ENCODE results near the gene LUC7L3.
"Not testable (repeated sequence)": the region's sequence is repeated elsewhere in the genome, so short reads cannot be mapped to it uniquely, and the experiment has no call there.

DNA sequence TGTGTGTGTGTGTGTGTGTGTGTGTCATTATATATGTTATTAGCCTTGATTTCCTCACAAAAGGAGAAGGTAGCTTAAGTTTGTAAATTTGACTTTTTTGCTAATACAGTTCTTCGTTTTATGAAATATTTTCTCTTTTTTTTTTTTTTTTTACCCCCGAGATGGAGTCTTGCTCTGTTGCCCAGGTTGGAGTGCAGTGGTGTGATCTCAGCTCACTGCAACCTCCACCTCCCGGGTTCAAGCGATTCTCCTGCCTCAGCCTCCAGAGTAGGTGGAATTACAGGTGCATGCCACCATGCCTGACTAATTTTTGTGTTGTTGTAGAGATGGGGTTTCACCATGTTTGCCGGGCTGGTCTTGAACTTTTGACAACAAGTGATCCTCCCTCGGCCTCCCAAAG lies 5.2 kb downstream of the LUC7L3 start:
- TF ChIP-seq, protein P1, sequence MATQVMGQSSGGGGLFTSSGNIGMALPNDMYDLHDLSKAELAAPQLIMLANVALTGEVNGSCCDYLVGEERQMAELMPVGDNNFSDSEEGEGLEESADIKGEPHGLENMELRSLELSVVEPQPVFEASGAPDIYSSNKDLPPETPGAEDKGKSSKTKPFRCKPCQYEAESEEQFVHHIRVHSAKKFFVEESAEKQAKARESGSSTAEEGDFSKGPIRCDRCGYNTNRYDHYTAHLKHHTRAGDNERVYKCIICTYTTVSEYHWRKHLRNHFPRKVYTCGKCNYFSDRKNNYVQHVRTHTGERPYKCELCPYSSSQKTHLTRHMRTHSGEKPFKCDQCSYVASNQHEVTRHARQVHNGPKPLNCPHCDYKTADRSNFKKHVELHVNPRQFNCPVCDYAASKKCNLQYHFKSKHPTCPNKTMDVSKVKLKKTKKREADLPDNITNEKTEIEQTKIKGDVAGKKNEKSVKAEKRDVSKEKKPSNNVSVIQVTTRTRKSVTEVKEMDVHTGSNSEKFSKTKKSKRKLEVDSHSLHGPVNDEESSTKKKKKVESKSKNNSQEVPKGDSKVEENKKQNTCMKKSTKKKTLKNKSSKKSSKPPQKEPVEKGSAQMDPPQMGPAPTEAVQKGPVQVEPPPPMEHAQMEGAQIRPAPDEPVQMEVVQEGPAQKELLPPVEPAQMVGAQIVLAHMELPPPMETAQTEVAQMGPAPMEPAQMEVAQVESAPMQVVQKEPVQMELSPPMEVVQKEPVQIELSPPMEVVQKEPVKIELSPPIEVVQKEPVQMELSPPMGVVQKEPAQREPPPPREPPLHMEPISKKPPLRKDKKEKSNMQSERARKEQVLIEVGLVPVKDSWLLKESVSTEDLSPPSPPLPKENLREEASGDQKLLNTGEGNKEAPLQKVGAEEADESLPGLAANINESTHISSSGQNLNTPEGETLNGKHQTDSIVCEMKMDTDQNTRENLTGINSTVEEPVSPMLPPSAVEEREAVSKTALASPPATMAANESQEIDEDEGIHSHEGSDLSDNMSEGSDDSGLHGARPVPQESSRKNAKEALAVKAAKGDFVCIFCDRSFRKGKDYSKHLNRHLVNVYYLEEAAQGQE (IDR thresholded peaks at IDR 0.05; ENCODE audit: low read depth): not testable (repeated sequence)
- TF ChIP-seq POLR2AphosphoS5 (IDR thresholded peaks at IDR 0.05; ENCODE audit: low read depth, low read length); CEBPB (IDR thresholded peaks at IDR 0.05; ENCODE audit: low read depth); SRF (IDR thresholded peaks at IDR 0.05; ENCODE audit: low read depth); TCF7L2 (IDR thresholded peaks at IDR 0.05; ENCODE audit: borderline replicate concordance, extremely low read depth, insufficient read depth, insufficient read length); RAD21 (IDR thresholded peaks at IDR 0.05; ENCODE audit: low read depth); POLR2A (IDR thresholded peaks at IDR 0.05; ENCODE audit: borderline replicate concordance, extremely low read depth, insufficient read depth, insufficient read length); YY1 (IDR thresholded peaks at IDR 0.05; ENCODE audit: extremely low read depth, insufficient replicate concordance, low read depth, low read length); EZH2 (IDR thresholded peaks at IDR 0.05); ZNF274 (IDR thresholded peaks at IDR 0.05; ENCODE audit: low read depth, low read length); EZH2phosphoT487 (IDR thresholded peaks at IDR 0.05; ENCODE audit: borderline replicate concordance): not testable (repeated sequence)
- TF ChIP-seq, protein P2, sequence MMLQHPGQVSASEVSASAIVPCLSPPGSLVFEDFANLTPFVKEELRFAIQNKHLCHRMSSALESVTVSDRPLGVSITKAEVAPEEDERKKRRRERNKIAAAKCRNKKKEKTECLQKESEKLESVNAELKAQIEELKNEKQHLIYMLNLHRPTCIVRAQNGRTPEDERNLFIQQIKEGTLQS (IDR thresholded peaks at IDR 0.05): not testable (repeated sequence)
- TF ChIP-seq, protein P3, sequence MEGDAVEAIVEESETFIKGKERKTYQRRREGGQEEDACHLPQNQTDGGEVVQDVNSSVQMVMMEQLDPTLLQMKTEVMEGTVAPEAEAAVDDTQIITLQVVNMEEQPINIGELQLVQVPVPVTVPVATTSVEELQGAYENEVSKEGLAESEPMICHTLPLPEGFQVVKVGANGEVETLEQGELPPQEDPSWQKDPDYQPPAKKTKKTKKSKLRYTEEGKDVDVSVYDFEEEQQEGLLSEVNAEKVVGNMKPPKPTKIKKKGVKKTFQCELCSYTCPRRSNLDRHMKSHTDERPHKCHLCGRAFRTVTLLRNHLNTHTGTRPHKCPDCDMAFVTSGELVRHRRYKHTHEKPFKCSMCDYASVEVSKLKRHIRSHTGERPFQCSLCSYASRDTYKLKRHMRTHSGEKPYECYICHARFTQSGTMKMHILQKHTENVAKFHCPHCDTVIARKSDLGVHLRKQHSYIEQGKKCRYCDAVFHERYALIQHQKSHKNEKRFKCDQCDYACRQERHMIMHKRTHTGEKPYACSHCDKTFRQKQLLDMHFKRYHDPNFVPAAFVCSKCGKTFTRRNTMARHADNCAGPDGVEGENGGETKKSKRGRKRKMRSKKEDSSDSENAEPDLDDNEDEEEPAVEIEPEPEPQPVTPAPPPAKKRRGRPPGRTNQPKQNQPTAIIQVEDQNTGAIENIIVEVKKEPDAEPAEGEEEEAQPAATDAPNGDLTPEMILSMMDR (IDR thresholded peaks at IDR 0.05 in 2 of 3, conservative IDR thresholded peaks at IDR 0.05 in 1 of 3; ENCODE audit: borderline replicate concordance in 1 of 3, insufficient read depth in 1 of 3, low read depth in 2 of 3, low read length in 2 of 3): not testable (repeated sequence)
